ENCODE results near the gene MAX. TPM values are rescaled to one million over a fixed set of nuclear protein-coding genes. Genes with fewer than 3 reads are reported as not detected.
"Not testable (repeated sequence)": the region's sequence is repeated elsewhere in the genome, so short reads cannot be mapped to it uniquely, and the experiment has no call there.

The MAX gene
- total RNA-seq, 1 donor: 101 TPM

GRCh38 chr14:65041434-65041915, 60.8 kb downstream of the MAX start:
- DNase-seq (ENCODE audit: low read depth in 2 of 3, low spot score in 2 of 3): no peak

GRCh38 chr14:65040666-65041433, 61.5 kb downstream of the MAX start:
- DNase-seq (ENCODE audit: low read depth in 2 of 3, low spot score in 2 of 3): peak in 1 of 3 donors; percentile 27

- no peak for DNase-seq (ENCODE audit: low read depth in 2 of 3, low spot score in 2 of 3)
Measured at GRCh38 chr14:65038966-65039365, 63.4 kb downstream of the MAX start.

DNA sequence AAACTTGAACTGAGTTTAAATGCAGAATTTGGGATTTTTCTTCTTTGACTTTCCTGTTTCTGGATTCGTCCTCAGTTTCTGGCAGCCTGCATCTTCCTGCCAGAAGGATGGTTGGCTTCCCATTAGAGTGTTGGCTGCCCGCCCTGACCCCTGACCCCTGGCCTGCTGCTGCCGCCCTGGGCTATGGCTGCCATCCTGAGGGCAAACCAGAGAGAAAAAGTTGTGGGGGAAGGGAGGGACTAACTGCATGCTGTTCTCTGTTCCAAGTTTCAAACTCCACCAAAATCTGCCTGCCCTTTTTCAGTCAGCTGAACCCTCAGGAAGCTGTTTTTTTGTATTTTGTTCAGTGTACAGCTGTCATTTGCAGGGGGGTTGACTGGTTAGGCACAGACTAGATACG, 67.3 kb downstream of the MAX start:
- DNase-seq (ENCODE audit: low read depth in 2 of 3, low spot score in 2 of 3): no peak

- DNase-seq (ENCODE audit: low read depth in 2 of 3, low spot score in 2 of 3): no peak
Measured at GRCh38 chr14:65034021-65034420, 68.3 kb downstream of the MAX start.

DNA sequence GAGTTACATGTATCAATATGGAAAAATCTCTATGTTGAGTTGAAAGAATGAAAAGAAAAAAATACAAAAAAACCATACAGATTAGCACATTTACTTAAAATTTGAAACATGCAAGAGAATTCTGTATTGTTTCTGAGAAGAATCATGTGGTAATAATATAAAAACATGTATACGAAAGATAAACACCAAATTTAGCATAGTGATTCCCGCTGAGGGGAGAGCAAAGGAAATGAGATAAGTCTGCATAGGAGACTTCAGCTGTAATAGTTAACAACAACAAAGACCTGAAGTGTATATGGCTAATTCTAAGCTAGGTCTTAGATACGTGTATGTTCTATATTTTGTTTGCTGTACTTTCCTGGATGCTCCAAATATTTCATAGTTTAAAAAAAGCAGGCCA, 69.1 kb downstream of the MAX start:
- peak in 1 of 3 donors; percentile 19 for DNase-seq (ENCODE audit: low read depth in 2 of 3, low spot score in 2 of 3)

GRCh38 chr14:65032319-65032718, 70.0 kb downstream of the MAX start:
- no peak for DNase-seq (ENCODE audit: low read depth in 2 of 3, low spot score in 2 of 3)

DNA sequence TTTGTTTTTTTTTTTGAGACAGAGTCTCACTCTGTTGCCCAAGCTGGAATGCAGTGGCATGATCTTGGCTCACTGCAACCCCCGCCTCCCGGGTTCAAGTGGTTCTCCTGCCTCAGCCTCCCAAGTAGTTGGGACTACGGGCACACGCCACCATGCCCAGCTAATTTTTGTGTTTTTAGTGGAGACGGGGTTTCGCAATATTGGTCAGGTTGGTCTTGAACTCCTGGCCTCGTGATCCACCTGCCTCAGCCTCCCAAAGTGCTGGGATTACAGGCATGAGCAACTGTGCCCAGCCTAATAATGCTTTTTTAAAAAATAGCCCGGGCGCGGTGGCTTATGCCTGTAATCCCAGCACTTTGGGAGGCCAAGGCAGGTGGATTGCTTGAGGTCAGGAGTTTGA, 71.0 kb downstream of the MAX start:
- DNase-seq (ENCODE audit: low read depth in 2 of 3, low spot score in 2 of 3): not testable (repeated sequence)

- no peak for DNase-seq (ENCODE audit: low read depth in 2 of 3, low spot score in 2 of 3)
Measured at GRCh38 chr14:65028937-65029336, 73.4 kb downstream of the MAX start.

DNA sequence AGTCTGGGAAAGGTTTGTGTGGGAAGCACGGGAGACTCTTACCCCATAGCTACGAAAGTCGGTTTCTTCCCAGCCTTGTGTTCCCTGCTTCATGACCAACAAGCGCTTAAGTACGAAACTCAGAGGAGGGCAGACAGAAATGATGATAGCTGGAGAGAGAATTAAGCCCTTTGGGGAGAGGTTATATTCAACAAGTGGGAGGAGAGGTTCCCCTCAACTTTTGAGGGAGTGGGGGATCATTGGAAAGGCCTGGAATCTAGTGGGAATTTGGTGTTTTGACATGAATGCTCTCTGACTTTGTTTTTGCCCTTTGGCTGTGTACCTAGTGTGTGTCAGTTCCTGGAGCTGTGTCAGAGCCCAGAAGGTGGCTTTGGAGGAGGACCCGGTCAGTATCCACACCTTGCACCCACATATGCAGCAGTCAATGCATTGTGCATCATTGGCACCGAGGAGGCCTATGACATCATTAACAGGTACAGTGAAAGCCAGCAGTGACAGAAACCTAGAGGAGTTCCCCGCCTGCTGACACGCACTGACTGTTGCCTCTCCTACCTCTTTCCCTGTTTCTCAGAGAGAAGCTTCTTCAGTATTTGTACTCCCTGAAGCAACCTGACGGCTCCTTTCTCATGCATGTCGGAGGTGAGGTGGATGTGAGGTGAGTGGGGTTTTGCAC, 75.1 kb downstream of the MAX start:
- no peak for DNase-seq (ENCODE audit: low read depth in 2 of 3, low spot score in 2 of 3)

- no peak for DNase-seq (ENCODE audit: low read depth in 2 of 3, low spot score in 2 of 3)
Measured at GRCh38 chr14:65026526-65026925, 75.8 kb downstream of the MAX start.

DNA sequence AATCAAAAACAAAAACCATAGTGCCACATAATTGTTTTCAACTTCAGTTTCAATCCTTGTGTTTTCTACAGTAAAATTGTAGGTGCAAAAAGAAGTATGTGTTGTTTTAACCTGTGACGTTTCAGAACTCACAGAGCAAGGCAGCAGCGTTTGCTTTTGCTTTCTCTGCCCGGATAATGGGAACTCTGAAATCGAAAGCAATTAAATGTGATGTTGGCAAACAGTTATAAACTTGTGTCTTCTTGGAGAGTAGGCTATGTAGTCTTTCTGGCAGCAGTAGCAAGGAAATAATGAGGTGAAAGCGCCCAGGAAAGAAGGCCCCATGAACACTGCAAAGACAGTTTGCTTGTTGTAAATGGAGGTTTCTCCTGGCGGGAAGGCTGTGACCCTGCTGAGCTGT, 76.5 kb downstream of the MAX start:
- DNase-seq (ENCODE audit: low read depth in 2 of 3, low spot score in 2 of 3): no peak

Small RNA genes within 50 kb of the gene (small RNA-seq; reads per million reads assigned to genes)
- gene MIR4706 (0.34 reads per million), gene RNU2-14P (13.5 reads per million, percentile 93 among the genes with 10 or more reads in this experiment)

Other genes with a start within 250 kb of the MAX start
- 0.81 TPM for gene SPTB, start 222.6 kb downstream of the MAX start, total RNA-seq
- gene CHURC1, start 188.1 kb downstream of the MAX start, total RNA-seq: 26.9 TPM
- gene GPX2, start 159.8 kb downstream of the MAX start, total RNA-seq: 0.27 TPM
- 4.3 TPM for gene RAB15, start 130.2 kb downstream of the MAX start, total RNA-seq
- 6.7 TPM for gene FNTB, start 115.6 kb downstream of the MAX start, total RNA-seq